ENCODE measurements around the gene PTH1R.

The PTH1R gene

GRCh38 chr3:46863261-46863782 lies 14.2 kb upstream of the PTH1R start, which contains the start of gene MYL3:
MYL3 (minus strand) TSS chr3:46863444; CDS start chr3:46863390, 54 bp downstream.
- DNase-seq, result no peak

GRCh38 chr3:46864061-46864881 lies 13.2 kb upstream of the PTH1R start:
- DNase-seq, result no peak

- DNase-seq, result no peak
Observed at GRCh38 chr3:46865031-46865507, 12.5 kb upstream of the PTH1R start.

GRCh38 chr3:46865546-46865945 lies 12.0 kb upstream of the PTH1R start:
- DNase-seq, result no peak

GRCh38 chr3:46866032-46866595 lies 11.4 kb upstream of the PTH1R start:
- DNase-seq, result no peak

- peak in 46 of 51 donors; percentile 9 to 84 (median 52) for DNase-seq
Observed at GRCh38 chr3:46866720-46867549, 10.6 kb upstream of the PTH1R start.

- DNase-seq, result peak in 43 of 51 donors; percentile 12 to 82 (median 51)
Observed at GRCh38 chr3:46867550-46867898, 10.0 kb upstream of the PTH1R start.

- no peak for DNase-seq
Observed at GRCh38 chr3:46868287-46868686, 9.2 kb upstream of the PTH1R start.

GRCh38 chr3:46868948-46869347 lies 8.6 kb upstream of the PTH1R start:
- no peak for DNase-seq

- DNase-seq, result no peak
Observed at GRCh38 chr3:46869440-46869839, 8.1 kb upstream of the PTH1R start.

GRCh38 chr3:46870651-46871050 lies 6.9 kb upstream of the PTH1R start:
- no peak for DNase-seq

- DNase-seq, result no peak
Observed at GRCh38 chr3:46871222-46871621, 6.3 kb upstream of the PTH1R start.

GRCh38 chr3:46873521-46873920 lies 4.0 kb upstream of the PTH1R start:
- DNase-seq, result no peak

- no peak for DNase-seq
Observed at GRCh38 chr3:46874430-46874829, 3.1 kb upstream of the PTH1R start.

GRCh38 chr3:46875560-46875959 lies 2.0 kb upstream of the PTH1R start:
- no peak for DNase-seq

- no peak for DNase-seq
Observed at GRCh38 chr3:46876313-46877300, 914 bp upstream of the PTH1R start.

GRCh38 chr3:46878781-46879436 lies 1.4 kb downstream of the PTH1R start:
- no peak for DNase-seq

- DNase-seq, result no peak
Observed at GRCh38 chr3:46880884-46881595, 3.5 kb downstream of the PTH1R start.

Measured in hypothalamus (tissue), 51 donors.